HEK293T (cell line): ENCODE measurements around the gene USP17L21.
"Not testable (repeated sequence)": the region's sequence is repeated elsewhere in the genome, so short reads cannot be mapped to it uniquely, and the experiment has no call there.

Source experiments
- BHLHE40 ChIP-seq: fragments of 450-650 bp; IDR thresholded peaks from 2 replicates; pipeline ENCODE4 v1.6.1; 2016; ENCODE audit warnings: mild to moderate bottlenecking, moderate library complexity, borderline replicate concordance
- ELF4 ChIP-seq: fragments of 450-650 bp; IDR thresholded peaks from 2 replicates; pipeline ENCODE4 v1.6.1; 2017; ENCODE audit warnings: antibody characterized with exemption
- FOXM1 ChIP-seq: fragments of 450-650 bp; IDR thresholded peaks from 2 replicates; pipeline ENCODE4 v1.6.1; 2017; ENCODE audit warnings: mild to moderate bottlenecking, borderline replicate concordance
- HDGF ChIP-seq: fragments of 450-650 bp; IDR thresholded peaks from 2 replicates; pipeline ENCODE4 v1.6.1; 2017; ENCODE audit warnings: antibody characterized with exemption, borderline replicate concordance
- NFRKB ChIP-seq: fragments of 450-650 bp; IDR thresholded peaks from 2 replicates; pipeline ENCODE4 v1.6.1; 2016; ENCODE audit warnings: mild to moderate bottlenecking, moderate library complexity
- SP1 ChIP-seq: fragments of 450-650 bp; IDR thresholded peaks from 2 replicates; pipeline ENCODE4 v1.6.1; 2017
- ZNF384 ChIP-seq: fragments of 450-650 bp; IDR thresholded peaks from 2 replicates; pipeline ENCODE4 v1.6.1; 2016
- TF ChIP-seq, protein P1 (sequence below): fragments of 450-650 bp; IDR thresholded peaks from 2 replicates; pipeline ENCODE4 v1.6.1; 2016

DNA sequence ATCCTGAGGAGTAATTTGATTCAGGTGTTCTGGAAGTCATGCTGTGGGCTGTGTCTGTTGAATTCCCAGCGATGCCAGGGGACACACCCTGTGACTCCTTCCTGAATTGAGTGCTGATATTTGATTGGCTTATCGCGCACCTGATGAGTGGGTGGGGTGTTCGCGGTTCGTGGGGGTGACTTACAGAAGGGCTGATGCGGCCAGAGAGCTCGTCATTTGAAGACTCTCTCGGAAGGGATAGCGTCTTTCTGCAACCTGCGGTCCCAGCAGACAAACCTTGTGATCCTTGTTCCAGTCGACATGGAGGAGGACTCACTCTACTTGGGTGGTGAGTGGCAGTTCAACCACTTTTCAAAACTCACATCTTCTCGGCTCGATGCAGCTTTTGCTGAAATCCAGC is 38.1 kb upstream of the USP17L21 start, which contains the start of gene USP17L13:
- TF ChIP-seq SP1, ZNF384, BHLHE40, FOXM1, HDGF, NFRKB, ELF4: not testable (repeated sequence)
- TF ChIP-seq, protein P1, sequence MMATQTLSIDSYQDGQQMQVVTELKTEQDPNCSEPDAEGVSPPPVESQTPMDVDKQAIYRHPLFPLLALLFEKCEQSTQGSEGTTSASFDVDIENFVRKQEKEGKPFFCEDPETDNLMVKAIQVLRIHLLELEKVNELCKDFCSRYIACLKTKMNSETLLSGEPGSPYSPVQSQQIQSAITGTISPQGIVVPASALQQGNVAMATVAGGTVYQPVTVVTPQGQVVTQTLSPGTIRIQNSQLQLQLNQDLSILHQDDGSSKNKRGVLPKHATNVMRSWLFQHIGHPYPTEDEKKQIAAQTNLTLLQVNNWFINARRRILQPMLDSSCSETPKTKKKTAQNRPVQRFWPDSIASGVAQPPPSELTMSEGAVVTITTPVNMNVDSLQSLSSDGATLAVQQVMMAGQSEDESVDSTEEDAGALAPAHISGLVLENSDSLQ, result not testable (repeated sequence)
